DOHH2 (cell line): ENCODE data around the gene AGT.

Source experiments
- EZH2phosphoT487 ChIP-seq: fragments of 200-600 bp; sonication (generic); IDR thresholded peaks from 2 replicates; pipeline ENCODE4 v1.6.1; 2017; ENCODE audit warnings: borderline replicate concordance, mild to moderate bottlenecking, antibody characterized with exemption, low read length, moderate library complexity, mixed read lengths
- TF ChIP-seq, protein P1 (sequence below): fragments of 200-600 bp; sonication (generic); IDR thresholded peaks from one replicate; pipeline ENCODE4 v1.5.1; 2014; ENCODE audit warnings: antibody characterized with exemption, mild to moderate bottlenecking, low read depth, low read length; ENCODE audit not compliant: poor library complexity, severe bottlenecking

DNA sequence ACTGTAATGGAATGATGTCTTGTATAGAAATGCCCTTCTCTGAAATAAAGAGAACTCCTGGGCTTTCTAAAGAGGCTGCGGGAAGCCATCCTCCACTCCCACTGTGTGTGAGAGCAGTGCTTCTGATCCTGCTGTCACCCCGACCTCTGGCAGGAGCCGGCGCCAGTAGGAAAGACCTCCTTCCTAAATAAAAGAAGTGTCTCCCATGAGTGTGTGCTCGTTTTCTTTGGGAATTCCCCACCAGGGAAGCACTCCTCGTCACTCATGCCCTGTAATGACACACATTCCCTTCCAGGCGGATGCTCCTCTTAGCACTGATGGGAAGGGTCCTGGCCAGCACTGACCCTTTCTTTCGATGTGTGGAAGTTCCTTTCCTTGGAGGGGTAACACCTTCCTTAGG, 20.1 kb downstream of the AGT start:
- TF ChIP-seq, protein P1, sequence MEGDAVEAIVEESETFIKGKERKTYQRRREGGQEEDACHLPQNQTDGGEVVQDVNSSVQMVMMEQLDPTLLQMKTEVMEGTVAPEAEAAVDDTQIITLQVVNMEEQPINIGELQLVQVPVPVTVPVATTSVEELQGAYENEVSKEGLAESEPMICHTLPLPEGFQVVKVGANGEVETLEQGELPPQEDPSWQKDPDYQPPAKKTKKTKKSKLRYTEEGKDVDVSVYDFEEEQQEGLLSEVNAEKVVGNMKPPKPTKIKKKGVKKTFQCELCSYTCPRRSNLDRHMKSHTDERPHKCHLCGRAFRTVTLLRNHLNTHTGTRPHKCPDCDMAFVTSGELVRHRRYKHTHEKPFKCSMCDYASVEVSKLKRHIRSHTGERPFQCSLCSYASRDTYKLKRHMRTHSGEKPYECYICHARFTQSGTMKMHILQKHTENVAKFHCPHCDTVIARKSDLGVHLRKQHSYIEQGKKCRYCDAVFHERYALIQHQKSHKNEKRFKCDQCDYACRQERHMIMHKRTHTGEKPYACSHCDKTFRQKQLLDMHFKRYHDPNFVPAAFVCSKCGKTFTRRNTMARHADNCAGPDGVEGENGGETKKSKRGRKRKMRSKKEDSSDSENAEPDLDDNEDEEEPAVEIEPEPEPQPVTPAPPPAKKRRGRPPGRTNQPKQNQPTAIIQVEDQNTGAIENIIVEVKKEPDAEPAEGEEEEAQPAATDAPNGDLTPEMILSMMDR = no peak
- TF ChIP-seq EZH2phosphoT487 = no peak
